Hepatocyte (in vitro differentiated cells): ENCODE data around the gene NECAB2.

ENCODE experiments used
- EZH2phosphoT487 ChIP-seq: fragments of 200-600 bp; sonication (generic); IDR thresholded peaks from one replicate; pipeline ENCODE4 v1.6.1; 2018; ENCODE audit warnings: antibody characterized with exemption, mild to moderate bottlenecking, low read depth, moderate library complexity; ENCODE audit not compliant: unreplicated experiment, severe bottlenecking
- TF ChIP-seq, protein P1 (sequence below): fragments of 200-600 bp; sonication (generic); IDR thresholded peaks from 2 replicates; pipeline ENCODE4 v1.5.1; 2016; ENCODE audit warnings: antibody characterized with exemption, mild to moderate bottlenecking; ENCODE audit not compliant: poor library complexity

GRCh38 chr16:83965444-83966152 lies 2.4 kb upstream of the NECAB2 start:
- TF ChIP-seq, protein P1, sequence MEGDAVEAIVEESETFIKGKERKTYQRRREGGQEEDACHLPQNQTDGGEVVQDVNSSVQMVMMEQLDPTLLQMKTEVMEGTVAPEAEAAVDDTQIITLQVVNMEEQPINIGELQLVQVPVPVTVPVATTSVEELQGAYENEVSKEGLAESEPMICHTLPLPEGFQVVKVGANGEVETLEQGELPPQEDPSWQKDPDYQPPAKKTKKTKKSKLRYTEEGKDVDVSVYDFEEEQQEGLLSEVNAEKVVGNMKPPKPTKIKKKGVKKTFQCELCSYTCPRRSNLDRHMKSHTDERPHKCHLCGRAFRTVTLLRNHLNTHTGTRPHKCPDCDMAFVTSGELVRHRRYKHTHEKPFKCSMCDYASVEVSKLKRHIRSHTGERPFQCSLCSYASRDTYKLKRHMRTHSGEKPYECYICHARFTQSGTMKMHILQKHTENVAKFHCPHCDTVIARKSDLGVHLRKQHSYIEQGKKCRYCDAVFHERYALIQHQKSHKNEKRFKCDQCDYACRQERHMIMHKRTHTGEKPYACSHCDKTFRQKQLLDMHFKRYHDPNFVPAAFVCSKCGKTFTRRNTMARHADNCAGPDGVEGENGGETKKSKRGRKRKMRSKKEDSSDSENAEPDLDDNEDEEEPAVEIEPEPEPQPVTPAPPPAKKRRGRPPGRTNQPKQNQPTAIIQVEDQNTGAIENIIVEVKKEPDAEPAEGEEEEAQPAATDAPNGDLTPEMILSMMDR = no peak
- TF ChIP-seq EZH2phosphoT487 = no peak
